Transverse colon (tissue), 4 donors: Measurements from ENCODE around the gene LGALS16.

Experiments
- POLR2A ChIP-seq: fragments of 450-650 bp; IDR thresholded peaks from one replicate; pipeline ENCODE4 v1.6.1; 2016; ENCODE audit warnings: antibody characterized with exemption, mild to moderate bottlenecking, moderate library complexity
- POLR2AphosphoS5 ChIP-seq, 3 donors: sonication (generic); formaldehyde crosslinking; IDR thresholded peaks; one replicate each; pipeline ENCODE4 v1.6.1; 2016; ENCODE audit warnings: antibody characterized with exemption in 3 of 3
- TF ChIP-seq, protein P1 (sequence below), 5 experiments: fragments of 200-600 bp in 3 of 5; fragments of 450-650 bp in 2 of 5; sonication (generic) in 3 of 5; IDR thresholded peaks; 1 replicate in 2 of 5; 2 replicates in 3 of 5; pipeline ENCODE4 v1.5.1; 2016 to 2017; ENCODE audit warnings: antibody characterized with exemption in 5 of 5, inconsistent platforms in 3 of 5, mild to moderate bottlenecking in 2 of 5, moderate library complexity in 1 of 5

DNA sequence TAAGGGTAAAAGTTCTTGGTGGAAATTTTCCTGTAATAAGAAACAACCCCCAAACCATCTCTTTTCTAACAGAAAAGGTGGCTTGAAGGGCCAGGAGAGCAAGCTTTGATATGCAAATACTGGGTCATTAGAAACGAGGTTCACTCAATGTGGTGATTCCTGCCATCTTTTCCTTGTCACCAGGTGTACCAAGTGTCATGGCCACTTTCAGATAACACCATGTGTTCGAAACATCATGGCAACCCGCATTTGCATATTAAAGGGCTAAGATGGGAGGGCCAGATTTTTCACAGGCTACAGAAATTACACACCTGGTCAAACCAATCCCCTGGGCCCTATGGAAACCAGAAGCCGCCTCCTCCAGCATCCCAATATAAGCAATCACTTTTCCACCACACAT is 15.3 kb downstream of the LGALS16 start:
- TF ChIP-seq POLR2A = no peak
- TF ChIP-seq, protein P1, sequence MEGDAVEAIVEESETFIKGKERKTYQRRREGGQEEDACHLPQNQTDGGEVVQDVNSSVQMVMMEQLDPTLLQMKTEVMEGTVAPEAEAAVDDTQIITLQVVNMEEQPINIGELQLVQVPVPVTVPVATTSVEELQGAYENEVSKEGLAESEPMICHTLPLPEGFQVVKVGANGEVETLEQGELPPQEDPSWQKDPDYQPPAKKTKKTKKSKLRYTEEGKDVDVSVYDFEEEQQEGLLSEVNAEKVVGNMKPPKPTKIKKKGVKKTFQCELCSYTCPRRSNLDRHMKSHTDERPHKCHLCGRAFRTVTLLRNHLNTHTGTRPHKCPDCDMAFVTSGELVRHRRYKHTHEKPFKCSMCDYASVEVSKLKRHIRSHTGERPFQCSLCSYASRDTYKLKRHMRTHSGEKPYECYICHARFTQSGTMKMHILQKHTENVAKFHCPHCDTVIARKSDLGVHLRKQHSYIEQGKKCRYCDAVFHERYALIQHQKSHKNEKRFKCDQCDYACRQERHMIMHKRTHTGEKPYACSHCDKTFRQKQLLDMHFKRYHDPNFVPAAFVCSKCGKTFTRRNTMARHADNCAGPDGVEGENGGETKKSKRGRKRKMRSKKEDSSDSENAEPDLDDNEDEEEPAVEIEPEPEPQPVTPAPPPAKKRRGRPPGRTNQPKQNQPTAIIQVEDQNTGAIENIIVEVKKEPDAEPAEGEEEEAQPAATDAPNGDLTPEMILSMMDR (IDR thresholded peaks at IDR 0.05) = no peak
- no peak for TF ChIP-seq POLR2AphosphoS5 (IDR thresholded peaks at IDR 0.05)
